Lung (tissue), 12 donors: ENCODE results near the gene WDR82. TPM values are rescaled to one million over a fixed set of nuclear protein-coding genes. Genes with fewer than 3 reads are reported as not detected.
A peak's percentile ranks its signal among the peaks of the same experiment; 100 is the strongest.

Experiments used
- ATAC-seq: fragments of 200-7000 bp; cut with Tn5 transposase; one replicate; pipeline ENCODE4 v1.9.1; 2020; ENCODE audit warnings: moderate number of reproducible peaks; ENCODE audit not compliant: insufficient read depth, low FRiP score
- DNase-seq, 3 donors: peaks; one replicate each; pipeline ENCODE4 v3.0.0-alpha.2; 2013 to 2017
- H3K27ac ChIP-seq, 2 donors: one replicate each; pipeline ENCODE4 v1.5.1; 2013; ENCODE audit warnings: mild to moderate bottlenecking in 2 of 2, moderate library complexity in 2 of 2, control low read depth in 1 of 2, inconsistent platforms in 1 of 2, low read depth in 1 of 2, low read length in 1 of 2
- H3K27me3 ChIP-seq, 3 donors: one replicate each; pipeline ENCODE4 v1.5.1; 2013; ENCODE audit warnings: low read length in 2 of 3; ENCODE audit not compliant: control insufficient read depth in 3 of 3, insufficient read depth in 3 of 3
- H3K36me3 ChIP-seq, 4 donors: one replicate each; pipeline ENCODE4 v1.5.1; 2013; ENCODE audit warnings: low read length in 4 of 4, mild to moderate bottlenecking in 1 of 4, moderate library complexity in 1 of 4; ENCODE audit not compliant: control insufficient read depth in 4 of 4, insufficient read depth in 4 of 4
- H3K4me1 ChIP-seq, 5 donors: one replicate each; pipeline ENCODE4 v1.5.1; 2013; ENCODE audit warnings: low read length in 5 of 5, mild to moderate bottlenecking in 2 of 5, moderate library complexity in 1 of 5; ENCODE audit not compliant: control insufficient read depth in 5 of 5, insufficient read depth in 5 of 5
- H3K4me3 ChIP-seq: one replicate; pipeline ENCODE4 v1.5.1; 2013; ENCODE audit warnings: mild to moderate bottlenecking, control low read depth, moderate library complexity
- H3K9ac ChIP-seq, 2 donors: one replicate each; pipeline ENCODE4 v1.5.1; 2013; ENCODE audit warnings: low read length in 2 of 2, control low read depth in 1 of 2; ENCODE audit not compliant: insufficient read depth in 1 of 2
- H3K9me3 ChIP-seq, 4 donors: one replicate each; pipeline ENCODE4 v1.5.1; 2013; ENCODE audit warnings: low read length in 3 of 4, mild to moderate bottlenecking in 1 of 4, moderate library complexity in 1 of 4; ENCODE audit not compliant: control insufficient read depth in 4 of 4, insufficient read depth in 3 of 4
- WGBS, 2 donors: extraction: QIAGEN DNeasy Blood & Tissue Kit; methylation state at CpG; one replicate each; pipeline ENCODE4 v1.1.7; 2013; 5-methylcytosine and 5-hydroxymethylcytosine counted together
- polyA plus RNA-seq, 2 donors: library from polyadenylated mRNA; stranded (reverse); fragments of 200-250 nt; gene quantifications; one replicate each; pipeline ENCODE4 v1.2.1, GENCODE V29; 2013
- total RNA-seq, 2 donors: library from RNA; depleted of rRNA in 1 of 2; stranded (reverse); fragments of >200 nt in 1 of 2; gene quantifications; one replicate each; pipeline ENCODE4 v1.2.1, GENCODE V29; 2014 to 2021
- TF ChIP-seq, protein P1 (sequence below): IDR thresholded peaks from 2 replicates; pipeline ENCODE4 v1.5.1; 2012; ENCODE audit warnings: mild to moderate bottlenecking; ENCODE audit errors: control extremely low read depth, extremely low read depth
- donor health status: control.
- donor health status: control.
- donor health status: Bipolar disorder and iron deficiency.
- donor health status: healthy.
- donor health status: DM: yes; HTN: yes; CAD: no.

WDR82 gene
- total and polyA plus RNA-seq, 4 donors, result 19.4 to 72.8 (median 51.1) TPM

DNA sequence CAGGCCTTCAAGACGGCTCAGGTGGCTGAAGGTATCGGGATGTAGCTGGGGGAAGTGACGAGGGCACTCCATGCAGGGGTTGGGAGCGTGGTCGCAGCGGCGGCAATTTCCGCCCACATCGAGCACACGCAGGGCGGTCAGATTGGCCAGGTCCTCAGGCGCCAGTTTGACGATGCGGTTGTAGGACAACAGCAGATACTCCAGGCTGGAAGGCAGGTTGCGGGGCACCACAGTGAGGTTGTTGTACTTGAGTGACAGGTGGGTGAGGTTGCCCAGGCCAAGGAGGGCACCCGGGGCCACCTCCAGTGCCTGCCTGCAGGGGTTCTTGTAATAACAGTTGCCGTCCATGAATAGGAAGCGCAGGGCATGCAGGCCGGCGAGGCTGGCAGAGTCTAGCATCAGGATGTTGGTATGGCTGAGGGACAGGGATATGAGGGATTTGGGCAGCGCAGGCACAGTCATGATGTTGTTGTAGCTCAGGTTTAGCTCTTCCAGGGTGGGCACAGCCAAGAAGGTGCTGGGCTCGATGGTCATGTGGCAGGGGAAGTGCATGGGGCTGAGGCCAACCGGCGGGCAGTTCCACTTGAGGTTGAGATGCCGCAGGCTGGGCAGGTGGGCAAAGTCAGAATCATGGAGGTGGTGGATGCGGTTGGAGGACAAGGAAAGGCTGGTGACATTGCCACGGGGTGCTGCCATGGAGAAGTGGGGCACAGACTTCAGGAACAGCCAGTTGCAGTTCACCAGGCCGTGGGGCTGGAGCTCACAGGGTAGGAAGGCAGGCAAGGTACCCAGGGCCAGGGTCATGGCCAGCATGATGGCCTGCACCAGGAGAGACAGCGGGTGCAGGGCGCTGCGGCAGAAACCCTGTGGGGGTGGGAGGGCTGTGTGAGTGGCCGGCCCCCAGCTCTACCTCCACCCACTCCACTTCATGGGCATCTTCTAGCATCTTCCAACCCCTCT is 54.7 kb downstream of the WDR82 start:
- Histone ChIP-seq H3K4me1 (peaks cover 0 to 21% (median 11%) of the 10 kb centered on the region in 5 donors), H3K27ac (no peak overlapping the region), H3K36me3 (peaks cover 0 to 10% (median 3%) of the 10 kb centered on the region in 4 donors), H3K27me3 (no peaks in the 10 kb centered on the region), H3K4me3 (no peak overlapping the region), H3K9ac (no peak overlapping the region), H3K9me3 (no peaks in the 10 kb centered on the region)
- DNase-seq (no peak), ATAC-seq (no peak)
- WGBS, 2 donors, result 94 to 96% methylated on average over 32 of the region's 32 CpGs
- TF ChIP-seq, protein P1, sequence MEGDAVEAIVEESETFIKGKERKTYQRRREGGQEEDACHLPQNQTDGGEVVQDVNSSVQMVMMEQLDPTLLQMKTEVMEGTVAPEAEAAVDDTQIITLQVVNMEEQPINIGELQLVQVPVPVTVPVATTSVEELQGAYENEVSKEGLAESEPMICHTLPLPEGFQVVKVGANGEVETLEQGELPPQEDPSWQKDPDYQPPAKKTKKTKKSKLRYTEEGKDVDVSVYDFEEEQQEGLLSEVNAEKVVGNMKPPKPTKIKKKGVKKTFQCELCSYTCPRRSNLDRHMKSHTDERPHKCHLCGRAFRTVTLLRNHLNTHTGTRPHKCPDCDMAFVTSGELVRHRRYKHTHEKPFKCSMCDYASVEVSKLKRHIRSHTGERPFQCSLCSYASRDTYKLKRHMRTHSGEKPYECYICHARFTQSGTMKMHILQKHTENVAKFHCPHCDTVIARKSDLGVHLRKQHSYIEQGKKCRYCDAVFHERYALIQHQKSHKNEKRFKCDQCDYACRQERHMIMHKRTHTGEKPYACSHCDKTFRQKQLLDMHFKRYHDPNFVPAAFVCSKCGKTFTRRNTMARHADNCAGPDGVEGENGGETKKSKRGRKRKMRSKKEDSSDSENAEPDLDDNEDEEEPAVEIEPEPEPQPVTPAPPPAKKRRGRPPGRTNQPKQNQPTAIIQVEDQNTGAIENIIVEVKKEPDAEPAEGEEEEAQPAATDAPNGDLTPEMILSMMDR, result no peak

DNA sequence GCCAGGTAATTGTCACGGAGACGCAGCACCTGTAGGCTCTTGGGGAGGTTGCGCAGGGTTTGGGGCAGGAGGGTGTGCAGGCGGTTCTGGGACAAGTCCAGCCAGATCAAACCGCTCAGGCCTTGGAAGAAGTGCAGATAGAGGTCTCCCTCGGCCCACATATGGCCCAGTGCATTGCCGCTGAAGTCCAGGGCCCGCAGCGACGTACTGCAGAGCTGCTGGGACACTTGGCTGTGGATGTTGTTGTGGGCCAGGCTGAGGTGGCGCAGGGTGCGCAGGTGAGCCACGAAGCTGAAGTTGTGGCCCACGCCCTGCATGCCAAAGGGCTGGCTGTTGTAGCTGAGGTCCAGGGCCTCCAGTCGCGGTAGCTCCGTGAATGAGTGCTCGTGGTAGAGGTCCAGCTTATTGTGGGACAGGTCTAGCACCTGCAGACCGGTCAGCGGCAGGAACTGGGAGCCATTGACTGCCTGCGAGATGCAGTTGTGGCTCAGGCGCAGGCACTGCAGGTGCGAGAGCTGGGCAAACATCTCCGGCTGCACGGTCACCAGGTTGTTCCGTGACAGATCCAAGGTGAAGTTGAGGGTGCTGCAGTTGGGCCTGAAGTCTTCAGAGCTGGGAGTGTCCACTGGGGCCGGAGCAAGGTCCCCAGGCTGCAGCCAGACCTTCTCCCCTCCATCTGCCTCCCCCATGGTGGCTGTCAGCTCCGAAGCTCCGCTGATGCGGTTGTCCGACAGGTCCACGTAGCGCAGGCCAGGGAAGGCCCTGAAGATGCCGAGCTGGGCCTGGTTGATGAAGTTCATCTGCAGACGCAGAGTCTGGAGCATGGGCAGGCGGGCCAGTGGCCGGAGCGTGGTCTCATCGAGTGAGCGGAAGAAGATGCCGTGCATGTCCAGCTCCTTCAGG is 55.9 kb downstream of the WDR82 start:
- WGBS, 2 donors, result 91 to 94% methylated on average over 41 of the region's 41 CpGs
- no peak overlapping the region for H3K27ac ChIP-seq
- DNase-seq (no peak), ATAC-seq (no peak)
- no peaks in the 10 kb centered on the region for H3K27me3 ChIP-seq
- no peak overlapping the region for H3K9ac ChIP-seq
- H3K9me3 ChIP-seq, result no peaks in the 10 kb centered on the region
- H3K4me3 ChIP-seq, result no peak overlapping the region
- peaks cover 0 to 1% (median 0%) of the 10 kb centered on the region in 4 donors for H3K36me3 ChIP-seq
- TF ChIP-seq, protein P1, result no peak
- peaks cover 0 to 29% (median 18%) of the 10 kb centered on the region in 5 donors for H3K4me1 ChIP-seq

DNA sequence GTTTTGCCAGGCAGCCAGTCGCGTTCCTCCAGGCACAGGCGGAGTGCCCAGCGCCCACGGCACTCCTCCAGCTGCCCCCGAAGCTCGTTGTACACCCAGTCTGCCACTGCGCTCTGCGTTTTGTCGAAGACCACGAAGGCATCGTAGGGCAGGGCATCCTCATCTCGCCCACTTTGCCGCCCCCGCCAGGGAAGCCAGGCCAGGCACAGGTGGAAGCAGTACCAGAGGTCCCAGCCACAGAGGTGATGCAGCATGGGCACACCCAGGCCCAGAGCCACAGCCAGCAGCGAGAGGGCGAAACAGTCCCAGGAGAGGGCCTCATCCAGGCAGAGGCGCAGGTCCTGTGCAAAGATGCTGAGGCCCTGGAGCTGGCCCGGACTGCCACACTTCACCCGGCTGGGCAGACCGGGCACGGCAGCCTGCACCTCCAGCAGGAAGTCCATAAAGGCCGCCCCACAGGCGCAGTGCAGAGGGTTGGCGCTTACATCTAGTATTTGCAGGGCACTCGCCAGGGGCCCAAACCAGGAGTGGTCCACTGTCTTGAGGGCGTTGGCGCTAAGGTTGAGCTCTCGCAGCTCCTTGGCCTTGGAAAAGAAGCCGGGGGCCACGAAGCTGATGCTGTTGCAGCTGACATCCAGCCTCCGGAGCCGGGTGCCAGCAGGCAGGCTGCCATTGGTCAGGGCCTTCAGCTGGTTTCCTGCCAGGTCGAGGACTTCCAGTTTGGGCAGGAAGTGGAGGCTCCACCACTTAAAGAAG is 56.7 kb downstream of the WDR82 start:
- H3K9ac ChIP-seq, result no peak overlapping the region
- 81 to 85% methylated on average over 34 of the region's 34 CpGs for WGBS, 2 donors
- peaks cover 2 to 32% (median 21%) of the 10 kb centered on the region in 5 donors for H3K4me1 ChIP-seq
- no peaks in the 10 kb centered on the region for H3K27me3 ChIP-seq
- H3K4me3 ChIP-seq, result no peak overlapping the region
- peak in 2 of 3 donors; percentile 38 to 62 for DNase-seq
- no peak for ATAC-seq
- no peaks in the 10 kb centered on the region for H3K9me3 ChIP-seq
- H3K36me3 ChIP-seq, result no peaks in the 10 kb centered on the region
- TF ChIP-seq, protein P1, result no peak
- H3K27ac ChIP-seq, result no peak overlapping the region
